ENCODE measurements around the gene EIF1B. TPM values are rescaled to one million over a fixed set of nuclear protein-coding genes. Genes with fewer than 3 reads are reported as not detected.

EIF1B gene
- polyA plus RNA-seq, 2 donors = 10.5 to 25.9 TPM

Other genes starting within 250 kb of the EIF1B start
- 1 to 10 TPM; 4.0 to 4.2 TPM for gene ENTPD3, start 77.5 kb downstream of the EIF1B start, polyA plus RNA-seq
- gene RPL14, start 147.6 kb downstream of the EIF1B start, polyA plus RNA-seq = 1,000 to 10,000 TPM; 1,289 to 1,675 TPM
- gene ZNF619, start 167.4 kb downstream of the EIF1B start, polyA plus RNA-seq = 1 to 10 TPM in 1 of 2 donors, under 1 TPM in 1; 0.84 to 1.1 TPM
- gene ZNF620, start 196.3 kb downstream of the EIF1B start, polyA plus RNA-seq = under 1 TPM; 0.52 to 0.57 TPM
- 10 to 100 TPM in 1 of 2 donors, 1 to 10 TPM in 1; 5.8 to 11.0 TPM for gene ZNF621, start 215.3 kb downstream of the EIF1B start, polyA plus RNA-seq